Endometrium (tissue), 2 donors: ENCODE data around the gene EEF2KMT.

ENCODE experiments used
- FAIRE-seq: peaks from 2 replicates; lab custom pipeline; 2012; peaks lifted over from hg19 to GRCh38; lab: Jason Lieb, UNC
- donor health status: control.
- donor health status: control.

EEF2KMT gene

GRCh38 chr16:5041600-5042133 lies 55.9 kb downstream of the EEF2KMT start:
- FAIRE-seq, result no peak

- FAIRE-seq, result no peak
Measured at GRCh38 chr16:5040451-5040850, 57.1 kb downstream of the EEF2KMT start.

- no peak for FAIRE-seq
Measured at GRCh38 chr16:5036228-5037156, 61.1 kb downstream of the EEF2KMT start.

GRCh38 chr16:5035909-5036227 lies 61.7 kb downstream of the EEF2KMT start:
- FAIRE-seq, result no peak
